ENCODE measurements around the gene NNT.
"Not testable (repeated sequence)": the region's sequence is repeated elsewhere in the genome, so short reads cannot be mapped to it uniquely, and the experiment has no call there.

NNT gene

DNA sequence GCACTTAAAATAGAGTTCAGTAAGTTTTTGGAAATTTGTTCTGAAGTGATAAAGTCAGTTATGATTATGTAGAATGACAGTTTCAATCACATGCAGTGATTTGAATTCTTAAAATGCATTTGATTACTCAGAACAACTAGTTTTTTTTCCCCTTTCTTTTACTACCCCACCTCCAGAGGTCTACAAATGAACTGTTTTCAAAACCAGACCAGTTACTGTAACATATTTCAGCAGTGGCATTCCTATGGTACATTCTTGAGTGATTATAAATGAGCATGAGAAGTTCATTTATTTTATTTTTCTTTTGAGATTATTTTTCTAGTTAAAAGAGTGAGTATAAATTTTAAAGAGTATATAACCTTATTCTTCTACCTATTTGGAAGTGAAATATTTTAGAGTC is 71.6 kb downstream of the NNT start:
- no peak for DNase-seq

DNA sequence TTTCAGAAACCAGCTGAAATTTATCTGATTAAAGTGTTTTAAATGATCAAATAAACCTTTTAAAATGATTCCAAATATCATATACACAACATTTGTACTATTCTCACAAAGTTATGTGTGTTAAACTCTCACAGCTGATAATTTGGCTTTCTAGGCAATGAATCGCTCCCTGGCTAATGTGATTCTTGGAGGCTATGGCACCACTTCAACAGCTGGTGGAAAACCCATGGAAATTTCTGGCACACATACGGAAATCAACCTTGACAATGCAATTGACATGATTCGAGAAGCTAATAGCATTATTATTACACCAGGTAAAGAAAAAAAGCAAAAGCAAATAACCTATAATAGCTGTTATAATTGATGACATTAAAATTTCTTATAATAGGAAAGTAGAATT is 72.4 kb downstream of the NNT start:
- DNase-seq: no peak

DNA sequence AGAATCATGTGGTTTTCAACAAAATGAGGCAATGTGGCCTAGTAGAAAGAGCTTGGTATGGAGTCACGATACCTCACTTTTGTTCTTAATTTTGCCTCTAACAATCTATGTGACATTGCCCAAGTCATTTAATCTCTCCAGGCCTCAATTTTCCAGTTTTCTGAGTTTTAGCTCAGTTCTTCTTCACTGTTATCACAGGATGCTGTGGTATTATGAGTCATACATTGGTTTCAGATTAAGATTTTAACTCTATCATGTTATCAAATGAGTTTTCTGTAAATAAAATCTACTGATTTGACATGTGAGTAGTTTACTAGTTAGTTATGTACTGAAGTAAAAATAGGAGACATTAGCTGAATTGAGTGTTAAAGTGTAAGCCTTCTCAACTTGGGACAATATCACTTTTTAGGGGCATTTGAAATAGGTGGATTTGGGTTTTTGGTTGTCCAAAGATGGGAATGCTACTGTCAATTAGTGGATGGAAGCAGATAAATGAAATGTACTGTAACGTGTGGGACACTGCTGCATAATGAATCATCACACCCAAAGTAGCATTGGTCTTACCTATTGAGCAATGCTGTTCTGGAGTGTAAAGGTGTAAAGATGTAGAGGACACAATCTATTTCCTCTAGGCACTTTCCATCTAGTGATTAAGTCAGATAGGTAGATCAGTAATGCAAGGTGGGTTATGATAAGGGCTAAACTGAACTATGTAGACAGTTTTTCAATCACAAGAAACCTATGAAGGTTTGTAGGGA is 73.3 kb downstream of the NNT start:
- DNase-seq: peak in 1 of 5 experiments; percentile 70

DNA sequence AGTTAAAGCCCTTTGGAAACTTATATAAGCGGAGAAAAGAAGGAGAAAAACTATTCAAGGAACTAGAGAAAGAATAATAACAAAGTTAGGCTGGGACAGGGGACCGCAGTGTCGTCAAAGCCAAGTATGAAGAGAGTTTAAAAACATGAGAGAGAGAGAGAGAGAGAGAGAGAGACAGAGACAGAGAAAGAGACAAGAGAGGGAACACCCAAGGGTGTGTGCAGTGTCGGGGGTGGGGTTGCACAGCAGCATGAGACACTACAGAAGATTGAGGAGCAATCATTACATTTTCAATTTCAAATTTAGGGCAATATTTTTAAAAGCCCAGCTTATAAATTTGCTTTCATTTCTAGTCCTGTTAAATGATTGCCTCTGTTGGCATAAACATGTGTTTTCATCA is 74.3 kb downstream of the NNT start:
- no peak for DNase-seq

DNA sequence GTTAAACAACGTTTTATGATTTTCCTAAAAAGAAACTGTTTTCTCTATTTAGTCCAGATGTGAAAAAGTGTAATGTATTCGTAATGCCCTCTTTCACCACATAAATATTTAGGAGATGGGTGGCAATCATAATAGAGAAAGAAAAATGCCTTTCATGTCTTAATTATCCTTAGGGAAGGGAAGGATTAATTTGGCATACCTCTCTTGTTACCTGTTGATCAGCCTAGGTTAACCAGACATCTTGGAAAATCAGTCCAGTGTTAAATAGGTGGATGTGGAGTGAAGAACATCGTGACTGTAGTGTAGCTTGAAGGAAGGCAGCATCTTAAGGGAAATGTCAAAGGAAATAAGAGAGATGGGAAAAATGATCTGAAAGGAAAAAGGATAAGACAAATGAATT is 76.2 kb downstream of the NNT start:
- DNase-seq: no peak

DNA sequence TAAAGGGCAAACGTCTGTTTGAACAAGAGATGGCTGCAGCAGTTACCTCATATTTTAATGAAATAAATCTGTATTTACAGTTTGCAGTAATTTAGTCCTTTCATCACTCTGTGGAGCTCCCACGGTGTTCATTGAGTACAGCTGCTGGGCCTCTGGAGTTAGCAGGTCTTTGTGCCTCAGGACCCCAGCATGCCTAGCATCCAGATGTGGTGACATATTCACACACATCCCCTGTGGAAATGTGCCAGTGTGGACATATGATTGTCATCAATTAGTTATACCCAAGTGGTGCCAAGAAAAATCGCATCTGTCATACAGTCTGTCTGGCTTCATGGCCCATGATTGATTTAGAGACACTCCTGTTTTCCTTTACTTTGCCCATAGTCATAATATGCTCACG is 77.3 kb downstream of the NNT start:
- no peak for DNase-seq

DNA sequence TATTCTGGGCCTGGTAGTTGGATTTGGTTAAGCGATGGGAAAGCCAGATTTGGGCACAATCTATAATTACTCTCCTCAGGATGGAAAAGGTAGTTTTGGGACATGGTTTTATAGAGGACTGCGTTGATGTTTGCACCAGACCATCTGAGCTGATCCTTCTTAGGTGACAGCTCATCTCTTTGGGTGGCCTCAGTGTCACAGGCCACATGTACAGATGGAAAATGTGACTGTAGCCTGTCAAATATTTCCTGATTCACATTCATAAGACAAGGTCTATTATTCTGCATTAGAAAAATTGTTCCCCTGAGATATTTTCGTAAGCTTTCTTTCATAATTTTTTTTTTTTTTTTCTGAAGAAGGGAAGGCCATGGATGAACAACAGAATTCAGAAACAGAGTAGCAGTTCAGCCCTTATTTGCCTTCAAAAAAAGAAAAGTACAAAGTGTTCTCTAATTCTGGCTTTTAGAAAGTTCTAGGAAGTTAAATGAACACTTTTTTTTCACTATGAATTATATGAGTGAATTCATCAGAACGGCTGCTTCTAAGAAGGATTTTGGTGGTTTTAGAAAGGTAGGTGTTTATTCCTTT is 81.0 kb downstream of the NNT start:
- DNase-seq: no peak

DNA sequence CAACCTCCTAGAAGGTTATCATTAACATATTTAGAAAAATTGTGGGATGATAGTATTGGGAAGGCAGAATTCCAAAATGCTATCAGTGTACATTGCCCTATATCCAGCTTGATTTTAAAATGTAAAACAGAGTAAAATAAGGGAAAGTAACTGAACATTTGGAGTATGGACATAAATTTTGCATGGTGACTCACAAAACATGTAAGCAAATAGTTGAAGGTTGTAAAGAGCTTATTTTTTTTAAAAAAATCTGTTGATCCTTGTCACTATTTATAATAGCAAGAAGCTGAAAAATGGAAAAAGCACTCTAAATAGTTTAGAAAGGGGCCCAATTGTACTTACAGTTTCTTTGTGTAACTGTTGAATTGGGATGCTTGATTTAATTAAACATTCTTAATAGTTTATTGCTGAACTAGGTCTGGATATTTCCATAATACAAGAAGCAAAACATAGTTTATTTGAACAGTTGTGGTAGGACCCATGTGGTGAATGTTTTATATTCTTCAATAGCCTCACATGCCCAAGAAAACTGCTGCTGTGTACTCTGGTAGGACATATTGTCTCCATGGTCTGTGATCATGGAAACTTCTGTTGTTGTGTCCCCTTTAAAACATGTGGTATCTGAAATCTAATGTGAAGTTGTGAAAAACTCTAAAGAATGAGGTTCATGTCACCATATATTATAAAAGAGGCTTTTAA is 82.4 kb downstream of the NNT start:
- DNase-seq: no peak

DNA sequence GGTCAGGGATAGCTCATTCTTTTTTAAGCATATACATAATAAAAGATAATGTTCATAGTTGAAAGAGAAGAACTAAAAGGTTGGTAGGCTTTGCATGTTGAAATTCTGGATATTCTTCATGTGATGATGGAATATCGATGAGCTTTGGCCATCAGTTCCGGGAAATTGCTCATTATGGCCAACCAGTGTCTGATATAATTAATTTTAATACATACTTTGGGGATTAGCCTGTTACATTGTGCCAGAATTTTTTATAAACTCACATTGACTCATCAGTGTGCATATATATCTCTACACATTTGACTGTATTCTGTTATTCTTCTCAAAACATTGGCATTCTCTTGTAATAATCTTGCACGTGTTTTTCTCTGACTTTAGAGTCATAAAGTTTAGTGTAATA is 84.3 kb downstream of the NNT start:
- no peak for DNase-seq

DNA sequence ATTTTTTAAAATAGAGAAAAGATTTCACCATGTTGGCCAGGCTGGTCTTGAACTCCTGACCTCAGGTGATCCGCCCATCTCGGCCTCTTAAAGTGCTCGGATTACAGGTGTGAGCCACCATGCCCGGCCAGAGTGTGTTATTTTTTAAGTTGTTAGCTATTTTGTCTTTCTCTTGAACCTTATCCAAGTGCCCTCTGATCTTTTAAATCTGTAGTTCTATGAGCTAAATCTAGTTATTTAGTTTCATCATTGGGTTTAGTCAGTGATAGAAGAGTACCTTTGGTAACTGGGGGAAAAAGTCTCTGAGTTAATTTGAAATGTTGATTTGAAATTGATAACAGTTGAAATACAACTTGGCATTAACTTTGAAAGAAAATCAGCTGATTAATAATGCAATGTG is 88.3 kb downstream of the NNT start:
- DNase-seq: no peak

DNA sequence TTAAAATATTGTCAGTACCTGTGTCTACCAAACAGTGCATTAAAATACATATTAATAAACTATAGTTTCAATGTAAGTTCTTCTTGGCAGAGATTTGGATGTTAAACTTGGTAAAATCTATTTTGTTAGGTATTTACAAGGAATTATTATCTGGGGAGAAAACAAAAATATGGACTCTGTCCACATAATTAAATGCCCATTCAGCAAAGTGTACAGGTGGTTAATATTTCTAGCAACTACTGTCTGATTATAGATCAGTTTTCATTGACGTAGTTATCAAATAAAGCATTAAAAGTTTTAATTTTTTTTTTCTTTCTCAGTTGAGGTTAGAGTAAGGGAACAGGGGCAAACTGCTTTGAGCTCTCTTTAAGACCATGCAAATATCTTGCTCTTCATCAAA is 88.9 kb downstream of the NNT start:
- no peak for DNase-seq

DNA sequence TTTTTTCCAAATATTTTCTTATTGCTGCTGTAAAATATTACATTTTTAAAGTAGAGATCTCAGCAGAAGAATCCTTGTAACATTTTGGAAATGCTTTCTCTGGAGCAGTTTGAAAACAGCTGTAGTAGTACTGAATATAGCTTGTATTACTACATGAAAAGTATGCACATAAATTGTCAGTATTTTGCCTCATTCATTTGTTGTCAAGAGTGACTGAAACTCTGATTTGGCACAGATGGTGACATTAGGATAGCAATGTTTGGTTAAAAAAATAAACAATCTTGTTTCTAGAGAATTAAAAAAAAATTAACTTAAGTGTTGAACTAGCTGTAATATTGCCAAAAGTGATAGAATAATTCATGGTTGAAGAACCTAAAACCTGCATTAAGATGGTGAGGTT is 90.4 kb downstream of the NNT start:
- DNase-seq: no peak

DNA sequence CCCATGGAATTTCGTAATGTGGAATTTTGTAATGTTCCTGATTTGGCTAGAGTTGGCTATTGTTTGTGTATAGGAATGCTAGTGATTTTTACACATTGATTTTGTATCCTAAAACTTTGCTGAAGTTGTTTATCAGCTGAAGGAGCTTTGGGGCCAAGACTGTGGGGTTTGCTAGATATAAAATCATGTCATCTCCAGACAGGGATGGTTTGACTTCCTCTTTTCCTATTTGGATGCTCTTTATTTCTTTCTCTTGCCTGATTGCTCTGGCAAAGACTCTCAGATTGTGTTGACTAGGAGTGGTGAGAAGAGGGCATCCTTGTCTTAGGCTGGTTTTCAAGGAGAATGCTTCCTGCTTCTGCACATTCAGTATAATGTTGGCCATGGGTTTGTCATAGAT is 91.0 kb downstream of the NNT start:
- DNase-seq: no peak

DNA sequence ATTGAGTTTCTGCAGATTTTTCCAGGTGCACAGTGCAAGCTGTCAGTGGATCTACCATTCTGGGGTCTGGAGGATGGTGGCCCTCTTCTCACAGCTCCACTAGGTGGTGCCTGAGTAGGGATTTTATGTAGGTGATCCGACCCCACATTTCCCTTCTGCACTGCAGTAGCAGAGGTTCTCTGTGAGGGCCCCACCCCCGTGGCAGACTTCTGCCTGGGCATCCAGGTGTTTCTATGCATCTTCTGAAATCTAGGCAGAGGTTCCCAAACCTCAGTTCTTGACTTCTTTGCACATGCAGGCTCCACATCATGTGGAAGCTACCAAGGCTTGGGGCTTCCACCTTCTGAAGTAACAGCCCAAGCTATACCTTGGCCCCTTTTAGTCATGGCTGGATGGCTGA is 93.5 kb downstream of the NNT start:
- peak in 1 of 5 experiments; percentile 27 for DNase-seq

DNA sequence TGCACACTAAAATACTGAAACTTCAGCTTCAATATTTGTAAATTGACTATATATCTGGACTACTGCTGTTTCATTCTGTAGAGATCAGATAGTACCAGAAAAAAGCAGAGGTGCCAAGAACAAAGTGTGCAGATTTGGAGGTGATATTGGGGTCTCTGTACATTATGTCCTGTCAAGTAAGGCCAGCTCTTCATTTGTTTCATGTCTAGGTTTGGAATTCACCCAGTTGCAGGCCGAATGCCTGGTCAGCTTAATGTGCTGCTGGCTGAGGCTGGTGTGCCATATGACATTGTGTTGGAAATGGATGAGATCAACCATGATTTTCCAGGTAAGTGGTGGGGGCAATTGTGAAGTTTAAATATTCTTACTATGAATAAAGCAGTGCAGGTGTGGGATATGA is 96.9 kb downstream of the NNT start:
- no peak for DNase-seq

DNA sequence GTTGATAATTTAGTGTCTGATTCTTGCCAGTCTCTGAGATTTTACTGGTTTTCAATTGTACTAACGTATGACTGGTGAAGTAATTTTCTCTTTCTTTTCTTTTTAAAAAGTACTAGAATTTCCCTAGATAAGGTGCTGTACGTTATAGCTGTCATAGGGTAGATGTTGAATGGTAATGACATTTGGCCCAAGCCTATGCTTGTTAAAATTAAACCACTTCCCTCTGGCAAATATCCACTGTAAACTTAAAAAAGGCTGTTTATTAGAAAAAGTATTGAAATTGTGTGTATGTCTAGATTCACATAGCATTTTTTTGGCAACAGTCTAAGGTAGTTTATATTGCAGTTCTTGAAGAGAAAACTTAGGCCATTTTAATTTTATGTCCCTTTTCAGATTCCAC is 97.6 kb downstream of the NNT start:
- DNase-seq: no peak

DNA sequence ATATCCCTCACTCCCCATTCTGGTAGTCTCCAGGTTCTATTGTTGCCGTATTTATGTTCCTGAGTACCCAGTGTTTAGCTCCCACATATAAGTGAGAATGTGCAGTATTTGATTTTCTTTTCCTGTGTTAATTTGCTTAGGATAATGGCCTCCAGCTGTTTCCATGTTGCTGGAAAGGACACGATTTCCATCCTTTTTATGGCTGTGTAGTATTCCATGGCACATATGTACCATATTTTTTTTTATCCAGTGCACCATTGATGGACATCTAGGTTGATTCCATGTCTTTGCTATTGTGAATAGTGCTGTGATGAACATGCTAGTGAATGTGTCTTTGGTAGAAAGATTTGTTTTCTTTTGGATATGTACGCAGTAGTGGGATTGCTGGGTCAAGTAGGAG is 98.2 kb downstream of the NNT start:
- DNase-seq: no peak

DNA sequence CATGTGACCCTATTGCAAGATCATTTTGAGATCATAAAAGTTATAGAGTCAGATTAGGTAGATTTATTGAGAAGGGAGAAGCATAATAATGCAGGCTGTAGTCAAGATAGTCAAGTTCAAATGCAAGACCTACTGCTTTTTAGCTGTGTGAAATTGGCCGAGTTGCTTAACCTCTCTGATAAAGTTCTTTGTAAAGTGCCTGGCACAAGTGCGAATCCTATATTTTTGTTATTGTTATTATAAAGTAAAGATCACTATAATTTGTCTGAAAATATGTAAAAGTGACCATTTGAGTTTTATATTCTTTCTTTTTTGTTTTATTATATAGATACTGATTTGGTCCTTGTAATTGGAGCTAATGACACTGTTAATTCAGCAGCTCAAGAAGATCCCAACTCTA is 99.3 kb downstream of the NNT start:
- no peak for DNase-seq

DNA sequence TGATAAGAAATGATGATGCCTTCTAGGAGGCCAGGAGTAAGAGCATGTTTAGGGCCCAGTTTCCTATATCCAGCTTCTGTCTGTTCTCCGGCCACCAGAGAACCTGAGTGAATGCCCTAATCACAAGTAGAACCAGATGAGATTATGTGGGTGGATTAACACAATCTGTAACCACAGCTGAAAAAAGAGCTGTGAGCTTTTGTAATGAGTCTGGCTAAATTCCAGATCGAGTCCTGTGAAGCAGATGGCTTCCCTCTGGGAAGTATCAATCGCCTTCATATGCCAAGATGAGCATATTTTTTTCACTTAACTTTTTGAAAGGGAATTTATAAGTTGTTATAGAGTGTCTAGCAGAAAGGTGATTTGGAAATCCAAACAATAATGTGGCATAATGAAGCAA is 99.8 kb downstream of the NNT start:
- no peak for DNase-seq

DNA sequence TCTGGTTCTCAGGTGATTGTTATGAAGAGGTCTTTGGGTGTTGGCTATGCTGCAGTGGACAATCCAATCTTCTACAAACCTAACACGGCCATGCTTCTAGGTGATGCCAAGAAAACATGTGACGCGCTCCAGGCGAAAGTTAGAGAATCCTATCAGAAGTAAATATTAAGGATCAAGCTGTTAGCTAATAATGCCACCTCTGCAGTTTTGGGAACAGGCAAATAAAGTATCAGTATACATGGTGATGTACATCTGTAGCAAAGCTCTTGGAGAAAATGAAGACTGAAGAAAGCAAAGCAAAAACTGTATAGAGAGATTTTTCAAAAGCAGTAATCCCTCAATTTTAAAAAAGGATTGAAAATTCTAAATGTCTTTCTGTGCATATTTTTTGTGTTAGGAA is 101.3 kb downstream of the NNT start:
- DNase-seq: no peak

DNA sequence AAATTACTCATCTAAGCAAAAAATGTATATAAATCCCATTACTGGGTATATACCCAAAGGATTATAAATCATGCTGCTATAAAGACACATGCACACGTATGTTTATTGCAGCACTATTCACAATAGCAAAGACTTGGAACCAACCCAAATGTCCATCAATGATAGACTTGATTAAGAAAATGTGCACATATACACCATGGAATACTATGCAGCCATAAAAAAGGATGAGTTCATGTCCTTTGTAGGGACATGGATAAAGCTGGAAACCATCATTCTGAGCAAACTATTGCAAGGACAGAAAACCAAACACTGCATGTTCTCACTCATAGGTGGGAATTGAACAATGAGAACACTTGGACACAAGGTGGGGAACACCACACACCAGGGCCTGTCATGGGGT is 103.6 kb downstream of the NNT start:
- DNase-seq: not testable (repeated sequence)

DNA sequence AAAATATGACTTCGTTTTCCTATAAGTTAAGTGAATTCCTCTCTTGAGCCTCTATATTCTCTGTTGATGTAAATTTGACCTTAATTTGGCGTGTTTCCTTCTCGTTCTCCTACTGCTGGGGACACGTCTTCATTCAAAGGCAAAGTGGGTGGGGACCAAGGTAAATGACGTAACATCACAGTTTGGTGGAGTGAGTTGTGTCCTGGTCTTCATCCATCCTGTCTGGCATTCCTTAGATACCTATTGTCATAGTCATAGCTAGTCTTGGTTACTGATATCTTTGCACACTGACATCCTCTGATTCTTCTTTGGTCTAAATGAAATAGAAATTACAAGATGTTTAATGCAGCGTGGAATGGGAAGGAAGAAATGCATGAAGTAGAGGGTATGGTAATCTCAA is 108.5 kb downstream of the NNT start:
- DNase-seq: no peak

DNA sequence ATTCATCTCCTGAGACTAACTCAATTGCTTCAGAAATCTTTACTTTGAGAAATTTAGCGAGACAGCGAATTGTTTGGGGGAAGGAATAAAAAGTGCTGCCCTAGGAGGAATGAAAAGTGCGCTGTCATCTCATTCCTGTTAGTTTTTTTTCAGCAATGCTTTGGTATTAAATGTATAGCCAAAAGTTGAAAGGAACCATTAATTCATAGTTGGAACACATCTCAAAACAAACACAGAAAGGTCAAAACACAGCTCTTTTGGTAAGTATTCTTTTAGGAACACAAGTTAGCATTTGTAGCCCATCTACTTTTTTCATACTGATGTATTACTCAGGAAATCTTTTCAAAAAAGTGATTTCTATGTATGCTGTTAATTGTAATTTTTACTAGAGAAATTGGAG is 109.1 kb downstream of the NNT start:
- no peak for DNase-seq

DNA sequence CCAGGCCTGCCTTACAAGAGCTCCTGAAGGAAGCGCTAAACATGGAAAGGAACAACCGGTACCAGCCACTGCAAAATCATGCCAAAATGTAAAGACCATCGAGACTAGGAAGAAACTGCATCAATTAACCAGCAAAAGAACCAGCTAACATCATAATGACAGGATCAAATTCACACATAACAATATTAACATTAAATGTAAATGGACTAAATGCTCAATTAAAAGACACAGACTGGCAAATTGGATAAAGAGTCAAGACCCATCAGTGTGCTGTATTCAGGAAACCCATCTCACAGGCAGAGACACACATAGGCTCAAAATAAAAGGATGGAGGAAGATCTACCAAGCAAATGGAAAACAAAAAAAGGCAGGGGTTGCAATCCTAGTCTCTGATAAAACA is 116.8 kb downstream of the NNT start:
- not testable (repeated sequence) for DNase-seq
